ENCODE results near the gene RDH12.

- TF ChIP-seq POLR2AphosphoS5 (IDR thresholded peaks at IDR 0.05; ENCODE audit: borderline replicate concordance, low read depth, low read length) (no peak), EZH2 (IDR thresholded peaks at IDR 0.05) (no peak)
Observed at GRCh38 chr14:67722293-67722692, 20.6 kb downstream of the RDH12 start.
